IMR-90 (cell line): Measurements from ENCODE around the gene CCDC88C.

Experiments used
- CEBPB ChIP-seq: IDR thresholded peaks from 2 replicates; pipeline ENCODE4 v1.6.1; 2012; ENCODE audit warnings: low read depth, low read length, improper control_type of control experiment
- CHD1 ChIP-seq: IDR thresholded peaks from 2 replicates; pipeline ENCODE4 v1.6.1; 2012; ENCODE audit warnings: low read depth, low read length, improper control_type of control experiment
- FOS ChIP-seq: fragments of 150-350 bp; IDR thresholded peaks from 2 replicates; pipeline ENCODE4 v1.6.1; 2016; ENCODE audit warnings: low read depth, low read length
- MAFK ChIP-seq: IDR thresholded peaks from 2 replicates; pipeline ENCODE4 v1.6.1; 2012; ENCODE audit warnings: low read depth, low read length, improper control_type of control experiment
- MXI1 ChIP-seq: IDR thresholded peaks from 2 replicates; pipeline ENCODE4 v1.6.1; 2012; ENCODE audit warnings: low read depth, mild to moderate bottlenecking, low read length, moderate library complexity, borderline replicate concordance
- NFE2L2 ChIP-seq: fragments of 150-350 bp; IDR thresholded peaks from 2 replicates; pipeline ENCODE4 v1.6.1; 2016; ENCODE audit warnings: low read depth, mild to moderate bottlenecking, low read length
- POLR2A ChIP-seq: IDR thresholded peaks from 2 replicates; pipeline ENCODE4 v1.6.1; 2012; ENCODE audit warnings: mild to moderate bottlenecking, low read depth, low read length
- RAD21 ChIP-seq: IDR thresholded peaks from 2 replicates; pipeline ENCODE4 v1.6.1; 2012; ENCODE audit warnings: low read length, improper control_type of control experiment
- RCOR1 ChIP-seq: IDR thresholded peaks from 2 replicates; pipeline ENCODE4 v1.6.1; 2012; ENCODE audit warnings: mild to moderate bottlenecking, low read length, improper control_type of control experiment; ENCODE audit not compliant: insufficient replicate concordance
- RFX5 ChIP-seq: IDR thresholded peaks from 2 replicates; pipeline ENCODE4 v1.8.0; 2012; ENCODE audit warnings: low read depth, mild to moderate bottlenecking, low read length, moderate library complexity
- TF ChIP-seq, protein P1 (sequence below): conservative IDR thresholded peaks from 2 replicates; pipeline ENCODE4 v1.5.1; 2012; ENCODE audit warnings: mild to moderate bottlenecking, low read depth, low read length, improper control_type of control experiment
- TF ChIP-seq, protein P2 (sequence below): fragments of 150-350 bp; IDR thresholded peaks from 2 replicates; pipeline ENCODE4 v1.6.1; 2017; ENCODE audit warnings: mild to moderate bottlenecking, antibody characterized with exemption, low read length, low read depth
- TF ChIP-seq, protein P3 (sequence below): fragments of 150-350 bp; IDR thresholded peaks from 2 replicates; pipeline ENCODE4 v1.6.1; 2016; ENCODE audit warnings: low read depth, mild to moderate bottlenecking, low read length, moderate library complexity, borderline replicate concordance

DNA sequence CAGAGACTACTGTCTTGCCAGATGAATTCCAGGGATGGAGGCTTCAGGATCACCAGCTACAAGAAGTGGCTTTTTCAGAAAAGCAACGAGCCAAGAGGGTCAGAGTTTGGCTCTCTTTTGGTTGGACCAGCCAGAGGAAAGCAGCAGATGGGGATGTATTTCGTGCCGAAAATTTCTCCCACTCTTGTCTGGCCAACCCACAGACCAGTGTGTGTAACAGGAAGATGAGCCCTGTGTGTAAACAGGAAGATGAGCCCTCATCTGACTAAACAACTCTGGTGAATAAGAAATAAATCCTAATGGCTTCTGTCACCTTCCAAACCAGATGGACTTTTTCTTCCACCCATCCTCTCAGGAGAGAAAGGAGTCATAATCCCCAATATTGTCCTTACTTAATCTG lies 186.2 kb downstream of the CCDC88C start:
- TF ChIP-seq RAD21 (no peak), NFE2L2 (no peak), MAFK (no peak), RFX5 (no peak), CEBPB (no peak), FOS (no peak), CHD1 (no peak), POLR2A (no peak), RCOR1 (no peak), MXI1 (no peak)
- TF ChIP-seq, protein P1, sequence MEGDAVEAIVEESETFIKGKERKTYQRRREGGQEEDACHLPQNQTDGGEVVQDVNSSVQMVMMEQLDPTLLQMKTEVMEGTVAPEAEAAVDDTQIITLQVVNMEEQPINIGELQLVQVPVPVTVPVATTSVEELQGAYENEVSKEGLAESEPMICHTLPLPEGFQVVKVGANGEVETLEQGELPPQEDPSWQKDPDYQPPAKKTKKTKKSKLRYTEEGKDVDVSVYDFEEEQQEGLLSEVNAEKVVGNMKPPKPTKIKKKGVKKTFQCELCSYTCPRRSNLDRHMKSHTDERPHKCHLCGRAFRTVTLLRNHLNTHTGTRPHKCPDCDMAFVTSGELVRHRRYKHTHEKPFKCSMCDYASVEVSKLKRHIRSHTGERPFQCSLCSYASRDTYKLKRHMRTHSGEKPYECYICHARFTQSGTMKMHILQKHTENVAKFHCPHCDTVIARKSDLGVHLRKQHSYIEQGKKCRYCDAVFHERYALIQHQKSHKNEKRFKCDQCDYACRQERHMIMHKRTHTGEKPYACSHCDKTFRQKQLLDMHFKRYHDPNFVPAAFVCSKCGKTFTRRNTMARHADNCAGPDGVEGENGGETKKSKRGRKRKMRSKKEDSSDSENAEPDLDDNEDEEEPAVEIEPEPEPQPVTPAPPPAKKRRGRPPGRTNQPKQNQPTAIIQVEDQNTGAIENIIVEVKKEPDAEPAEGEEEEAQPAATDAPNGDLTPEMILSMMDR: no peak
- TF ChIP-seq, protein P2, sequence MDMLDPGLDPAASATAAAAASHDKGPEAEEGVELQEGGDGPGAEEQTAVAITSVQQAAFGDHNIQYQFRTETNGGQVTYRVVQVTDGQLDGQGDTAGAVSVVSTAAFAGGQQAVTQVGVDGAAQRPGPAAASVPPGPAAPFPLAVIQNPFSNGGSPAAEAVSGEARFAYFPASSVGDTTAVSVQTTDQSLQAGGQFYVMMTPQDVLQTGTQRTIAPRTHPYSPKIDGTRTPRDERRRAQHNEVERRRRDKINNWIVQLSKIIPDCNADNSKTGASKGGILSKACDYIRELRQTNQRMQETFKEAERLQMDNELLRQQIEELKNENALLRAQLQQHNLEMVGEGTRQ: no peak
- TF ChIP-seq, protein P3, sequence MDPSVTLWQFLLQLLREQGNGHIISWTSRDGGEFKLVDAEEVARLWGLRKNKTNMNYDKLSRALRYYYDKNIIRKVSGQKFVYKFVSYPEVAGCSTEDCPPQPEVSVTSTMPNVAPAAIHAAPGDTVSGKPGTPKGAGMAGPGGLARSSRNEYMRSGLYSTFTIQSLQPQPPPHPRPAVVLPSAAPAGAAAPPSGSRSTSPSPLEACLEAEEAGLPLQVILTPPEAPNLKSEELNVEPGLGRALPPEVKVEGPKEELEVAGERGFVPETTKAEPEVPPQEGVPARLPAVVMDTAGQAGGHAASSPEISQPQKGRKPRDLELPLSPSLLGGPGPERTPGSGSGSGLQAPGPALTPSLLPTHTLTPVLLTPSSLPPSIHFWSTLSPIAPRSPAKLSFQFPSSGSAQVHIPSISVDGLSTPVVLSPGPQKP: no peak
